MCF 10A (cell line): ENCODE results near the gene HERC2. TPM values are rescaled to one million over a fixed set of nuclear protein-coding genes. Genes with fewer than 3 reads are reported as not detected.

Source experiments
- BruUV-seq: library from RNA; stranded (reverse); fragments of 400-500 nt; replicated peaks from 2 replicates; lab custom pipeline; 2021; lab: Mats Ljungman, UMichigan
- CTCF ChIA-PET: fragments of 300-600 bp; sonication (Branson Sonifier 250); formaldehyde crosslinking; extraction: SDS; loops from one replicate; lab custom pipeline; 2021; ENCODE audit warnings: antibody characterized with exemption, inconsistent platforms; lab: Yijun Ruan, JAX
- POLR2A ChIA-PET: fragments of 300-600, 350-650 bp; sonication (Branson Sonifier 250); formaldehyde crosslinking; extraction: SDS; loops from one replicate; lab custom pipeline; 2020; ENCODE audit warnings: antibody characterized with exemption, inconsistent platforms; lab: Yijun Ruan, JAX
- DNase-seq: peaks from one replicate; pipeline ENCODE4 v3.0.0-alpha.2; 2018; ENCODE audit not compliant: unreplicated experiment
- H3K27ac Mint-ChIP-seq: one replicate; pipeline ENCODE4 v1.8.0; 2022; ENCODE audit warnings: mild to moderate bottlenecking, low read depth, mixed read lengths; ENCODE audit not compliant: unreplicated experiment
- H3K27me3 Mint-ChIP-seq: one replicate; pipeline ENCODE4 v1.8.0; 2022; ENCODE audit warnings: mixed read lengths; ENCODE audit not compliant: insufficient read depth, unreplicated experiment
- H3K36me3 Mint-ChIP-seq: one replicate; pipeline ENCODE4 v1.8.0; 2022; ENCODE audit warnings: mild to moderate bottlenecking, moderate library complexity, mixed read lengths; ENCODE audit not compliant: insufficient read depth, unreplicated experiment
- H3K4me1 Mint-ChIP-seq: one replicate; pipeline ENCODE4 v1.8.0; 2022; ENCODE audit warnings: mixed read lengths; ENCODE audit not compliant: insufficient read depth, unreplicated experiment
- H3K4me3 Mint-ChIP-seq: one replicate; pipeline ENCODE4 v1.8.0; 2022; ENCODE audit warnings: mild to moderate bottlenecking, moderate library complexity, mixed read lengths; ENCODE audit not compliant: unreplicated experiment
- H3K9me3 Mint-ChIP-seq: one replicate; pipeline ENCODE4 v1.8.0; 2022; ENCODE audit warnings: mixed read lengths; ENCODE audit not compliant: unreplicated experiment
- intact Hi-C: fragments of 100-400 bp; cut with micrococcal nuclease; formaldehyde crosslinking; loops from 2 replicates; pipeline ENCODE4 v1.14.1; 2022
- total RNA-seq: library from RNA; stranded (reverse); gene quantifications from 2 replicates; pipeline ENCODE4 v1.2.3, GENCODE V29; 2022
- TF ChIP-seq, protein P1 (sequence below): fragments of 200-600 bp; IDR thresholded peaks from one replicate; pipeline ENCODE4 v1.8.0; 2022; ENCODE audit warnings: antibody characterized with exemption, mild to moderate bottlenecking; ENCODE audit not compliant: unreplicated experiment

Gene HERC2
- total RNA-seq, 1 experiment from 2014 or later, result 65.2 TPM

- H3K4me3 Mint-ChIP-seq, result no peak overlapping the region
- H3K9me3 Mint-ChIP-seq, result peaks cover 13% of the 10 kb centered on the region
- H3K4me1 Mint-ChIP-seq, result no peaks in the 10 kb centered on the region
- intact Hi-C loops, result no loop called here
- no peak for DNase-seq
- ChIA-PET CTCF (no interaction called here), POLR2A (no interaction called here)
- no peaks in the 10 kb centered on the region for H3K27me3 Mint-ChIP-seq
- H3K27ac Mint-ChIP-seq, result no peak overlapping the region
- H3K36me3 Mint-ChIP-seq, result no peaks in the 10 kb centered on the region
- TF ChIP-seq, protein P1, sequence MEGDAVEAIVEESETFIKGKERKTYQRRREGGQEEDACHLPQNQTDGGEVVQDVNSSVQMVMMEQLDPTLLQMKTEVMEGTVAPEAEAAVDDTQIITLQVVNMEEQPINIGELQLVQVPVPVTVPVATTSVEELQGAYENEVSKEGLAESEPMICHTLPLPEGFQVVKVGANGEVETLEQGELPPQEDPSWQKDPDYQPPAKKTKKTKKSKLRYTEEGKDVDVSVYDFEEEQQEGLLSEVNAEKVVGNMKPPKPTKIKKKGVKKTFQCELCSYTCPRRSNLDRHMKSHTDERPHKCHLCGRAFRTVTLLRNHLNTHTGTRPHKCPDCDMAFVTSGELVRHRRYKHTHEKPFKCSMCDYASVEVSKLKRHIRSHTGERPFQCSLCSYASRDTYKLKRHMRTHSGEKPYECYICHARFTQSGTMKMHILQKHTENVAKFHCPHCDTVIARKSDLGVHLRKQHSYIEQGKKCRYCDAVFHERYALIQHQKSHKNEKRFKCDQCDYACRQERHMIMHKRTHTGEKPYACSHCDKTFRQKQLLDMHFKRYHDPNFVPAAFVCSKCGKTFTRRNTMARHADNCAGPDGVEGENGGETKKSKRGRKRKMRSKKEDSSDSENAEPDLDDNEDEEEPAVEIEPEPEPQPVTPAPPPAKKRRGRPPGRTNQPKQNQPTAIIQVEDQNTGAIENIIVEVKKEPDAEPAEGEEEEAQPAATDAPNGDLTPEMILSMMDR, result no peak
- BruUV-seq, result no TSS peak
These were observed 222.3 kb downstream of the HERC2 start for GRCh38 chr15:28099555-28100140.

DNA sequence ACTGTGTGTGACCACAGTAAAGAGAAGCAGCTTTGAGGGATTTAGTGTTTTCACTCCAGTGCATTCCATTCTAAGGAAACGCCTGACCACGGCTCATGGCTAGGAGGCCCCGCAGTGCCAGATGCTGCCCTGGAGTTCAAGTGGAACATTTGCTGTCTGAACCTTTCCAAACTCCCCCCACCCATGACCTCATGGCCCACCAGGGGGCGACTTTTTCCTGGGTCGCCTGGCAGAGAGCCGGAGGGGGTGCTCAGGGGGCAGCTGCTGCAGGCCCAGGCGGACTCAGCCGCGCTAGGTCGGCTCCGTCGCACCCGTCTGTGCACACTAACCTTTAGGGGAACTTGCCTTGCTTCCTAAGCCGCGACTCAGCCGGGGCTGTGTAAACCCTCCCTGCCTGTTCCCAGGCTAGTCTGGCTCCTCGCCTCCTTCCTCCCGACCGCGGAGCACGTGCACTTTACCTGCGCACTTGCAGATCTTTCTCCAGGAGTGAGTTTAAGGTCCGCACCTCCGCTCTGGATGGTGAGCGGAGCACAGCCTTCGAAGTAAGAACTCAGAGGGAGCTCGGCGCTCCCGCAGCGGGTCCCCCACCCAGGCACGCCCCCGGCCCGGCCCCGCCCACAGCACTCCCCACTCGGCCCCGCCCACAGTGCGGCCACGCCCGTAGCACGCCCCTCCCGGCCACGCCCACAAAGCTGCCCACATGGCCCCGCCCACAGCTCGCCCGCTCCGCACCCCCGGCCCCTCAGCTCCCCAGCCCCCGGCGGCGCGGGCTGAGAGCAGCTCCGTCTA lies 223.0 kb downstream of the HERC2 start, which contains the start of gene OCA2:
OCA2 (minus strand) TSS at position 550 of the 789 bp plus-strand sequence. CDS start 17,441 bp downstream, outside the sequence.
- ChIA-PET CTCF (interaction anchor here (0.6 kb wide), 1 partner anchor 49 kb away, joined by 3 read pairs; no protein-coding TSS in a partner anchor), POLR2A (no interaction called here)
- DNase-seq, result no peak
- H3K27me3 Mint-ChIP-seq, result no peaks in the 10 kb centered on the region
- peaks cover 14% of the 10 kb centered on the region for H3K9me3 Mint-ChIP-seq
- no TSS peak for BruUV-seq
- H3K36me3 Mint-ChIP-seq, result no peaks in the 10 kb centered on the region
- H3K4me1 Mint-ChIP-seq, result no peaks in the 10 kb centered on the region
- no peak within 1 kb of the TSS for H3K4me3 Mint-ChIP-seq
- intact Hi-C loops, result no loop called here
- TF ChIP-seq, protein P1, result no peak
- H3K27ac Mint-ChIP-seq, result no peak within 1 kb of the TSS

DNA sequence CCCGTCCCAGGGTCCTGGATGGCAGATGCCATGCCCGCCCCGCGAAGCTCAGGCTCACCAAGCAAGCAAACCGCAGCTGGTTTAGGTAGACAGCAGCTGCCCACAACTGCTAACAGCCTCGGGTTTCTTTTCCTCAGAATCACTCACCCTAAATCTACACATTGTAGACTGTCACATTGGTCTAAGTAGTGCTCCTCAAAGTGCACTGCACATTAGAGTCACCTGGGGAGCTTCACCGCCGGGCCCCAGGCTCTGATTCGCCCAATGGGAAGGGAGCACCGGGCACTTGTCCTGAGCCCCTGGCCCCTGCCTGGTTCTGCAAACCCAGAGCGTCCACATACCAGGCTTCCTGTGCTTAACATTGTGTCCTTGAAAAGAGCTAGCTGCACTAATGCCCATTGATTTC lies 223.6 kb downstream of the HERC2 start:
- CTCF ChIA-PET, result interaction anchor here (0.6 kb wide), 2 partner anchors 50 to 1213 kb away, joined by 3 to 6 read pairs; no protein-coding TSS in a partner anchor
- H3K9me3 Mint-ChIP-seq, result peaks cover 18% of the 10 kb centered on the region
- TF ChIP-seq, protein P1, result no peak
- H3K27me3 Mint-ChIP-seq, result no peaks in the 10 kb centered on the region
- no peaks in the 10 kb centered on the region for H3K4me1 Mint-ChIP-seq
- no peak for DNase-seq
- H3K4me3 Mint-ChIP-seq, result no peak overlapping the region
- intact Hi-C loops, result no loop called here
- BruUV-seq, result no TSS peak
- no peak overlapping the region for H3K27ac Mint-ChIP-seq
- H3K36me3 Mint-ChIP-seq, result no peaks in the 10 kb centered on the region
- POLR2A ChIA-PET, result no interaction called here

DNA sequence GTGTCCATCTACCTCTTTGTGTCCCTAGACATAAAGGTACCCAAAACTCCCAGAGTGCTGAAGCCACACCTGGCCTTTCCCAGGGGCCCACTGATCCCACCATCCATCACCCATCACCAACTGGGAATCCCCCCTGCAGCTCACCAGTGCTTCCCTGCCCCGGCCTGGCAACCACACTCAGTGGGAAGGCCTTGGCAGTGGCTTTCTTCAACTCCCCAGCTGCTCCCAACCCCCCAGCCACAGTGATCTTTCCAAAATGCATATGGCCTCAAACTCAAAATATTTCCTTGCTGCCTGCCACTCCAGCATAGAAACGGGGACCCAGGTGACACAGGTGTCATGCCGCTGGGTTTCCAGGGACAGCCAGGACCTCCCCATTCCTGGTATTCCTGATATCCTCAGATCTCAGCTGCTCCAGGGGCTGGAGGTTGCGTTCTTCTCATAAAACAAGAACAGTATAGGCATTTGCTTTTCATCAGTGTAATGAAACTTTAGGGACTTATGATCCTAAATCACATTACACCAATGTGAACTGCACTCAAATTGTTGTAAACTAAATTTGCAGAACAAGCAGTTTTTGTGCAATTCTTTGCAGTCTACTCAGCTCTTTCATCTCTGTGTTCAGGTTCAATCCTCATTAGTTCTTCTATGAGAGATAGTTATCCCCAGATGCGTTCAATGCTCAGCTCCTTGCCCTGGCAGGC lies 224.2 kb downstream of the HERC2 start:
- Mint-ChIP-seq H3K4me3 (no peak overlapping the region), H3K36me3 (no peaks in the 10 kb centered on the region), H3K27me3 (no peaks in the 10 kb centered on the region), H3K27ac (no peak overlapping the region), H3K4me1 (no peaks in the 10 kb centered on the region), H3K9me3 (peaks cover 18% of the 10 kb centered on the region)
- intact Hi-C loops, result no loop called here
- no peak for DNase-seq
- BruUV-seq, result no TSS peak
- TF ChIP-seq, protein P1, result no peak
- POLR2A ChIA-PET, result no interaction called here
- CTCF ChIA-PET, result interaction anchor here (0.6 kb wide), 2 partner anchors 50 to 1212 kb away, joined by 3 to 6 read pairs; no protein-coding TSS in a partner anchor
